ENCODE results near the gene PGLYRP2.
"Not testable (repeated sequence)": the region's sequence is repeated elsewhere in the genome, so short reads cannot be mapped to it uniquely, and the experiment has no call there.

The PGLYRP2 gene

DNA sequence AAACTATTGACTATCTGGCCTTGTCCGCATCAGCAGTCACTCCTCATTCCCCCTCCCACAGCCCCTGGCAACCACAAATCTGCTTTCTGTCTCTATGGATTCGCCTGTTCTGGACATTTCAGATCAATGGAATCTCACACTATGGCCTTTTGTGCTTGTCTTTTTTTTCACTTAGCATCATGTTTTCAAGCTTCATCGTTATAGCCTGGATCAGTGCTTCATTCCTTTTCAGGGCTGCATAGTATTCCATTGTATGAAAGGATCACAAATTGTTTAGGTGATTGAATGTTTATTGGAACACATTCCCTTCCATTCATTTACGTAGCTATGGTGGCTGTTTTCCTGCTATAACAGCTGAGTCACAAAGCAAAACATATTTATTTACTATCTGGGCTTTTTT is 7.7 kb upstream of the PGLYRP2 start:
- no peak for DNase-seq

- not testable (repeated sequence) for DNase-seq
Observed at GRCh38 chr19:15485768-15486167, 6.5 kb upstream of the PGLYRP2 start.

GRCh38 chr19:15480996-15481395 is 1.7 kb upstream of the PGLYRP2 start:
- DNase-seq, result not testable (repeated sequence)

GRCh38 chr19:15476325-15476724 is 3.0 kb downstream of the PGLYRP2 start:
- DNase-seq, result no peak

DNA sequence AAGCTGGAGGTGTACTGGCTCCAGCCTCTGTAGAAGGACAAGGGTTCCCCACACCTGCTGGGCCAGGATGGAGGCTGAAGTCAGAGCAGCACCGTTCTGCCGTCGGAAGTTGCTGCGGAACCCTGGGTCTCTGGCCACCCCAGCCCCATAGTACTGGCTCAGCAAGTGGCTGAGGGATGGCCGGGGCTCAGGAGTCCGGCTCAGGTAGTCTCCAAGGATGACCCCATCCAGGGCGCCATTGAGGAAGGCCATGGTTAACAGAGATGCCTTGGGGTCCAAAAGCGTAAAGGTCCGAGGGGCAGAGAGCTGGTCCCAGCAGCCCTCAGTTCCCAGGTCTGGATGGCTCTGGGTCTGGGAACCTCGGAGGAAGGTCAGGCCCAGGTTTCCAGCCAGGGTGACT is 3.7 kb downstream of the PGLYRP2 start:
- DNase-seq, result no peak

GRCh38 chr19:15475169-15475568 is 4.1 kb downstream of the PGLYRP2 start:
- DNase-seq, result no peak

DNA sequence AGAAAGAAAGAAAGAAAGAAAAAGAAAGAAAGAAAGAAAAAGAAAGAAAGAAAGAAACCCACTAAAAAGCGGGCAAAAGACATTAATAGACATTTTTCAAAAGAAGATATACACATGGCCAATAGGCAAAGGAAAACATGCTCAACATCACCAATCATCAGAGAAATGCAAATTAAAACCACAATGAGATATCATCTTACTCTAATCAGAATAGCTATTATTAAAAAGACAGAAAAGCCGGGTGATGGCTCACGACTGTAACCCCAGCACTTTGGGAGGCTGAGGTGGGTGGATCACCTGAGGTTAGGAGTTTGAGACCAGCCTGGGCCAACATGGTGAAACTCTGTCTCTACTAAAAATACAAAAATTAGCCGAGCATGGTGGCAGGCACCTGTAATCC is 5.5 kb downstream of the PGLYRP2 start:
- DNase-seq, result not testable (repeated sequence)

- no peak for DNase-seq
Observed at GRCh38 chr19:15471639-15472101, 7.6 kb downstream of the PGLYRP2 start.

DNA sequence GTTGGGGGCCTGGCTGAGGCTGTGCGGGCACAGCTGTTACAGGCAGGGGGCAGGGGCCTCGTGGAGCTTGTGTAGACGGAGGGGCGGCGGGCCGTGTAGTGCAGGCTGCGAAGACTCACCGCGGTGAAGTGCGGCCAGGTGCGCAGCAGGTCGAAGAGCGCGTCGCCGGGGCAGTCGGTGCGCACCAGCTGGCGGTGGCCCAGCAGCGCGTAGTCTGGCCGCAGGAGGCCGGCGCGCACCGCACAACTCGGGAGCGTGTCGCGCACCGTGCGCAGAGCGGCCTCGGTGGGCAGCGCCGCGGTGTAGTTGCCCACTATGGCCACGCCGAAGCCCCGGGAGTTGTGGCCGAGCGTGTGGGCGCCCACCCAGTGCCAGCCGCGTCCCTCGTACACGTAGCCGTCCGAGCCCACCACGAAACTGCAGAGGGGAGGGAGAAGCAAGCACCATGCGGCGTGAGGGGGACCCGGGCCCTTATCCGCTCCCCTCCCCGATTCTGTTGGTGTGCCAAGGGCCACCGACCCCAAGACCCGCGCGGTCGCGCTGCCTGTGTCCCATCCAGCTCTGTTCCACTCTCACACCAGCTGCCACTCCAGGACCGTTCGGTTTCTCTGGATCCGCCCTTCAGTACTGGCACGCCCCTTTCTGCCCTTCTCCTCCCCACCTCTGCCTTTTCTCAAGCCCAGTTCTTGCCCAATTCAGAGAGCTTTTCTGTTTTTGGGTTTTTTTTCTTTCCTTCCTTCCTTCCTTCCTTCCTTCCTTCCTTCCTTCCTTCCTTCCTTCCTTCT is 9.6 kb downstream of the PGLYRP2 start:
- peak; percentile 39 for DNase-seq

- DNase-seq, result no peak
Observed at GRCh38 chr19:15468675-15469512, 10.4 kb downstream of the PGLYRP2 start.

DNA sequence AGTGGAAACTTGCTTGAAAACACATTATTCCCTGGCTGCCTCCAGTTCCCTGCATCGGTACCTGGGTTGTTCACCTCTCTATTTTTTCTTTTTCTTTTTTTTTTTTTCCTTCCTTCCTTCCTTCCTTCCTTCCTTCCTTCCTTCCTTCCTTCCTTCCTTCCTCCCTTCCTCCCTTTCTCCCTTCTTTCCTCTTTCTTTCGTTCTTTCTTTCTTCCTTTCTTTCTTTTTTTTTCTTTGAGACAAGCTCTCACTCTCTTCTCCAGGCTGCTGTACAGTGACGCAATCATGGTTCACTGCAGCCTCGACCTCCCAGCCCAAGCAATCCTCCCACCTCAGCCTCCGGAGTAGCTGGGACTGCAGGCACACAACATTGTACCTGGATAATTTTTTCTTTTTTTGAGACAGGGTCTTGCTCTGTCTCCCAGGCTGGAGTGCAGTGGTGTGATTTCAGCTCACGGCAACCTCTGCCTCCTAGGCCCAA is 11.5 kb downstream of the PGLYRP2 start:
- no peak for DNase-seq

DNA sequence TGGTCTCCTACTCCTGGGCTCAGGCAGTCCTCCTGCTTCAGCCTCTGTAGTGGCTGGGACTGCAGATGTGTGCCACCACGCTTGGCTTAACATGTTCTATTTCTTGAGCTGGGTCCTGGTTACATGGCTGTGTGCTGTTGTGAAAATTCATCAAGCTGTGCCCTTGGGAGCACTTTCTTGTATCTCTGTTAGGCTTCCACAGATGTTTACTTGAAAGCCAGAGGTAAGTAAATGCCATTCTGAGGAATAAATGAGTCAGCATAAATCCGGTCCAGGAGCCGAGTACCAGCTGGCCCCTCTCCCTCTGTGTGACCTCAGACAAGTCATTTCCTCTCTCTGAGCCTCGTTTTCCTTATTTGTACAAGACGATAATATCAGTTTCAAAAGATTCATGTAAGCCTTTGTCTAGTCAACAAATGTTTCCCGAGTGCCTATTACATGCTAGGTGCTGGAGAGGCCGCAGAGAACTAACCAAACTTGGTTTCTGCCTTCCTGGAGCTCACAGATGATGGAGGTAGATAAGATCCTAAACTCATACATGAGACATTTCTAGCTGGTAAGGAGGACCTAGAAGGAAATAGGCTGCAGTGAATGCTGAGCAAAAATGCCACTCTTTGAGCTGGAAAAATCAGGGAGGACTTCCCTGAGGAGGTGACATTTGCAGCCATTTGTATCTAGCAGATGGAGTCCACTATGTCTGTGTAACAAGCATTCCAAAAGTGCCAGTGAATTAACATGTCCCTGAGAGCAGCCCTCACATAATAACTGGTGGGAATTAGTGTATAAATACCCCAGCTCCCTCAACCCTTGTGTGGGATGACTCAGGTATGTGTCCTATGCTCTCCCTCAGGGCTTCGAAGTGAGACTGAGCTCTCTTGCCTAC is 12.2 kb downstream of the PGLYRP2 start:
- DNase-seq, result peak; percentile 75

- DNase-seq, result peak; percentile 77
Observed at GRCh38 chr19:15464394-15465385, 14.6 kb downstream of the PGLYRP2 start, which contains the start of gene RASAL3. Gene RASAL3 (minus strand): TSS chr19:15464544. CDS start chr19:15464358, 186 bp downstream.

- peak; percentile 86 for DNase-seq
Observed at GRCh38 chr19:15463861-15464371, 15.4 kb downstream of the PGLYRP2 start.

- DNase-seq, result no peak
Observed at GRCh38 chr19:15461694-15462093, 17.6 kb downstream of the PGLYRP2 start.

GRCh38 chr19:15457701-15458484 is 21.4 kb downstream of the PGLYRP2 start:
- DNase-seq, result no peak

GRCh38 chr19:15456871-15457700 is 22.2 kb downstream of the PGLYRP2 start:
- DNase-seq, result peak; percentile 11

DNA sequence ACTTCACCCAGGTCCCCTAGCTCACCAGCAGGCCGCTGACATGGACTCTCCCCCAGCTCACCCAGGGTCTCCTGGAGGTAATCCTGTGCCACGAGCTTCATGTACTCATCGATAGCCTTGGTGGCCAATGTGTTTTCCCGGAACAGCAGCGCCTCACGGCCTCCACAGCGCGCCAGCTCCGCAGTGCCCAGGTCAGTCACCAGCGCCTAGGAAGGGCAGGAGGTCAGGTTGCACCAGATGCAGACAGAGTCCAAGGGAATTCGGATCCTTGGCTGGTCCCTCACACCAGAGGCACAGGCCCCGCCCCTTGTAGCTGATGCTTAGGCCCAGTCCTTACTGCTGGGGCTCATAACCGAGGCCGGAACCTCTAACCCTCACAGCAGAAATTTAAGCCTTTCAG is 22.9 kb downstream of the PGLYRP2 start:
- DNase-seq, result no peak

DNA sequence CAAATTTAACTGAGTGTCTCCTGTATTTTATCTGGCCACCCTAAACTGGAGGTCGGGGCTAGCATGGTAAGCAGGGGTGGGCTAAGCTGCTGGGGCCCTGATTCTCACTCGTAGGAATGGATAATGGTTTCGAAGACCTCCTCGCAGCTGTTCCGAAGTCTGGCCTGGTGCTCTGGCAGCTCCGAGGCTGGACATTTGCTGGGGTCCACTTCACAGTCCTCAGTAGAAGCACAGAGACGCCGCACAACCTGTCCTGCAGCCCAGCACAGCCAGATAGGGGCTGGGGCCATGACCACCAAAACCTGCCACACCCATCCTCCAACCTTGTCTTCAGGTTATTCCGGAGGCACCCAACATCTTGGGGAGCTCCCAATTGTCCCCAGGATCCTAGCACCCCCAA is 23.3 kb downstream of the PGLYRP2 start:
- DNase-seq, result no peak

Measured in CD4-positive, alpha-beta T cell treated with Interleukin-12 subunit alpha and Interleukin-12 subunit beta, for 1 hour (primary cell).